ENCODE measurements around the gene WDTC1. TPM values are rescaled to one million over a fixed set of nuclear protein-coding genes. Genes with fewer than 3 reads are reported as not detected.
"Not testable (repeated sequence)": the region's sequence is repeated elsewhere in the genome, so short reads cannot be mapped to it uniquely, and the experiment has no call there.

Gene WDTC1
- total RNA-seq, 2 experiments from 2014 or later = 45.4 to 47.1 TPM

- H3K27me3 Mint-ChIP-seq; H3K36me3 Mint-ChIP-seq (ENCODE audit: low read depth); CTCF ChIA-PET; H3K4me1 Mint-ChIP-seq; H3K4me3 Mint-ChIP-seq; DNase-seq; H3K27ac Mint-ChIP-seq; H3K9me3 Mint-ChIP-seq: not testable (repeated sequence)
- POLR2A ChIA-PET = interaction anchor here (0.6 kb wide), 1 partner anchor 1253 kb away, joined by 3 read pairs; no protein-coding TSS in a partner anchor
Observed at GRCh38 chr1:27220702-27221497, 13.5 kb upstream of the WDTC1 start.

- Mint-ChIP-seq H3K36me3 (ENCODE audit: low read depth) (no peaks in the 10 kb centered on the region), H3K27me3 (no peaks in the 10 kb centered on the region), H3K27ac (no peak overlapping the region), H3K4me1 (no peaks in the 10 kb centered on the region), H3K9me3 (no peaks in the 10 kb centered on the region), H3K4me3 (no peak overlapping the region)
- POLR2A ChIA-PET = interaction anchor here (1.4 kb wide), 1 partner anchor 9 kb away, joined by 3 read pairs; the partner anchor contains the start of gene WDTC1
- DNase-seq = no peak
- CTCF ChIA-PET = interaction anchor here (0.8 kb wide), 1 partner anchor 179 kb away, joined by 3 read pairs; no protein-coding TSS in a partner anchor
Observed at GRCh38 chr1:27225621-27226020, 8.8 kb upstream of the WDTC1 start.

- no peaks in the 10 kb centered on the region for H3K27me3 Mint-ChIP-seq
- H3K9me3 Mint-ChIP-seq = no peaks in the 10 kb centered on the region
- no peak overlapping the region for H3K27ac Mint-ChIP-seq
- CTCF ChIA-PET = no interaction called here
- H3K36me3 Mint-ChIP-seq (ENCODE audit: low read depth) = no peaks in the 10 kb centered on the region
- no peaks in the 10 kb centered on the region for H3K4me1 Mint-ChIP-seq
- POLR2A ChIA-PET = no interaction called here
- H3K4me3 Mint-ChIP-seq = no peak overlapping the region
- DNase-seq = no peak
Observed at GRCh38 chr1:27227765-27228164, 6.7 kb upstream of the WDTC1 start.

GRCh38 chr1:27233667-27234048 lies 774 bp upstream of the WDTC1 start:
- ChIA-PET POLR2A (interaction anchor here (0.9 to 1.5 kb wide), 6 partner anchors 8 to 1095 kb away, joined by 3 to 10 read pairs (median 4); partner anchors contain the start of genes FAM76A, MED18, SLC9A1 and WASF2), CTCF (interaction anchor here (0.7 to 1.3 kb wide), 4 partner anchors 35 to 188 kb away, joined by 3 read pairs; no protein-coding TSS in a partner anchor)
- Mint-ChIP-seq H3K9me3 (no peaks in the 10 kb centered on the region), H3K27me3 (no peaks in the 10 kb centered on the region), H3K4me1 (peaks cover 35% of the 10 kb centered on the region), H3K4me3 (peak overlapping the region; percentile 99), H3K36me3 (ENCODE audit: low read depth) (peaks cover 7% of the 10 kb centered on the region), H3K27ac (peak overlapping the region; percentile 89)
- peak; percentile 36 for DNase-seq

GRCh38 chr1:27235827-27236226 lies 1.4 kb downstream of the WDTC1 start:
- Mint-ChIP-seq H3K4me1 (peaks cover 35% of the 10 kb centered on the region), H3K4me3 (peak overlapping the region; percentile 94), H3K27ac (peak overlapping the region; percentile 83), H3K27me3 (no peaks in the 10 kb centered on the region), H3K36me3 (ENCODE audit: low read depth) (peaks cover 7% of the 10 kb centered on the region), H3K9me3 (no peaks in the 10 kb centered on the region)
- CTCF ChIA-PET = no interaction called here
- no peak for DNase-seq
- POLR2A ChIA-PET = interaction anchor here (0.8 to 1.2 kb wide), 3 partner anchors 81 to 490 kb away, joined by 3 read pairs; partner anchors contain the start of genes FAM76A and SLC9A1

- H3K4me1 Mint-ChIP-seq = peaks cover 35% of the 10 kb centered on the region
- DNase-seq = no peak
- ChIA-PET CTCF (interaction anchor here (0.6 to 0.7 kb wide), 2 partner anchors 46 to 53 kb away, joined by 4 read pairs; no protein-coding TSS in a partner anchor), POLR2A (no interaction called here)
- no peak overlapping the region for H3K4me3 Mint-ChIP-seq
- peaks cover 7% of the 10 kb centered on the region for H3K36me3 Mint-ChIP-seq (ENCODE audit: low read depth)
- H3K9me3 Mint-ChIP-seq = no peaks in the 10 kb centered on the region
- H3K27ac Mint-ChIP-seq = no peak overlapping the region
- H3K27me3 Mint-ChIP-seq = no peaks in the 10 kb centered on the region
Observed at GRCh38 chr1:27237112-27237511, 2.7 kb downstream of the WDTC1 start.

GRCh38 chr1:27238032-27238431 lies 3.6 kb downstream of the WDTC1 start:
- H3K4me1 Mint-ChIP-seq = peaks cover 33% of the 10 kb centered on the region
- peaks cover 7% of the 10 kb centered on the region for H3K36me3 Mint-ChIP-seq (ENCODE audit: low read depth)
- H3K9me3 Mint-ChIP-seq = no peaks in the 10 kb centered on the region
- no peak overlapping the region for H3K27ac Mint-ChIP-seq
- H3K4me3 Mint-ChIP-seq = no peak overlapping the region
- DNase-seq = no peak
- ChIA-PET POLR2A (no interaction called here), CTCF (no interaction called here)
- H3K27me3 Mint-ChIP-seq = no peaks in the 10 kb centered on the region

- peaks cover 3% of the 10 kb centered on the region for H3K36me3 Mint-ChIP-seq (ENCODE audit: low read depth)
- CTCF ChIA-PET = interaction anchor here (1.2 to 1.4 kb wide), 2 partner anchors 23 to 132 kb away, joined by 3 read pairs; no protein-coding TSS in a partner anchor
- POLR2A ChIA-PET = interaction anchor here (1.1 kb wide), 1 partner anchor 13 kb away, joined by 3 read pairs; no protein-coding TSS in a partner anchor
- no peaks in the 10 kb centered on the region for H3K9me3 Mint-ChIP-seq
- no peak overlapping the region for H3K27ac Mint-ChIP-seq
- no peaks in the 10 kb centered on the region for H3K27me3 Mint-ChIP-seq
- peaks cover 8% of the 10 kb centered on the region for H3K4me1 Mint-ChIP-seq
- no peak for DNase-seq
- H3K4me3 Mint-ChIP-seq = no peak overlapping the region
Observed at GRCh38 chr1:27241677-27242076, 7.2 kb downstream of the WDTC1 start.

- H3K4me3 Mint-ChIP-seq; H3K36me3 Mint-ChIP-seq (ENCODE audit: low read depth); DNase-seq; H3K4me1 Mint-ChIP-seq; H3K27me3 Mint-ChIP-seq; POLR2A ChIA-PET; H3K27ac Mint-ChIP-seq; H3K9me3 Mint-ChIP-seq: not testable (repeated sequence)
- CTCF ChIA-PET = interaction anchor here (1.8 kb wide), 1 partner anchor 13 kb away, joined by 4 read pairs; no protein-coding TSS in a partner anchor
Observed at GRCh38 chr1:27243665-27244064, 9.2 kb downstream of the WDTC1 start.

- peaks cover 7% of the 10 kb centered on the region for H3K36me3 Mint-ChIP-seq (ENCODE audit: low read depth)
- DNase-seq = no peak
- H3K27me3 Mint-ChIP-seq = no peaks in the 10 kb centered on the region
- no peaks in the 10 kb centered on the region for H3K4me1 Mint-ChIP-seq
- no peaks in the 10 kb centered on the region for H3K9me3 Mint-ChIP-seq
- H3K27ac Mint-ChIP-seq = no peak overlapping the region
- ChIA-PET POLR2A (no interaction called here), CTCF (no interaction called here)
- H3K4me3 Mint-ChIP-seq = no peak overlapping the region
Observed at GRCh38 chr1:27246194-27246593, 11.8 kb downstream of the WDTC1 start.

- CTCF ChIA-PET = no interaction called here
- Mint-ChIP-seq H3K27me3 (no peaks in the 10 kb centered on the region), H3K4me1 (peaks cover 9% of the 10 kb centered on the region), H3K4me3 (no peak overlapping the region), H3K27ac (no peak overlapping the region), H3K36me3 (ENCODE audit: low read depth) (no peaks in the 10 kb centered on the region), H3K9me3 (no peaks in the 10 kb centered on the region)
- POLR2A ChIA-PET = interaction anchor here (1.4 kb wide), 1 partner anchor 11 kb away, joined by 3 read pairs; no protein-coding TSS in a partner anchor
- no peak for DNase-seq
Observed at GRCh38 chr1:27253596-27253995, 19.2 kb downstream of the WDTC1 start.

- Mint-ChIP-seq H3K4me1 (peaks cover 11% of the 10 kb centered on the region), H3K4me3 (no peak overlapping the region), H3K27me3 (no peaks in the 10 kb centered on the region), H3K36me3 (ENCODE audit: low read depth) (no peaks in the 10 kb centered on the region), H3K27ac (no peak overlapping the region), H3K9me3 (no peaks in the 10 kb centered on the region)
- DNase-seq = no peak
- ChIA-PET CTCF (no interaction called here), POLR2A (interaction anchor here (1.4 kb wide), 1 partner anchor 13 kb away, joined by 3 read pairs; no protein-coding TSS in a partner anchor)
Observed at GRCh38 chr1:27255136-27255535, 20.7 kb downstream of the WDTC1 start.

- no peak for DNase-seq
- Mint-ChIP-seq H3K27me3 (no peaks in the 10 kb centered on the region), H3K4me1 (peaks cover 11% of the 10 kb centered on the region), H3K36me3 (ENCODE audit: low read depth) (peaks cover 5% of the 10 kb centered on the region), H3K4me3 (no peak overlapping the region), H3K9me3 (no peaks in the 10 kb centered on the region), H3K27ac (no peak overlapping the region)
- ChIA-PET POLR2A (interaction anchor here (1.0 kb wide), 1 partner anchor 23 kb away, joined by 3 read pairs; no protein-coding TSS in a partner anchor), CTCF (interaction anchor here (0.6 to 1.4 kb wide), 5 partner anchors 13 to 210 kb away, joined by 3 to 4 read pairs (median 4); no protein-coding TSS in a partner anchor)
Observed at GRCh38 chr1:27257155-27257554, 22.7 kb downstream of the WDTC1 start.

All from activated CD4-positive, alpha-beta memory T cell treated with anti-CD3 and anti-CD28 coated beads, Interleukin-2, amount 10 ng/mL, durations not matched to agents 7 days and 5 days (primary cell).